Stimulated activated CD8-positive, alpha-beta memory T cell treated with anti-CD3 and anti-CD28 coated beads, Interleukin-2, amount 100 ng/mL, for 1 hour (primary cell): Measurements from ENCODE around the gene CELSR1.

Experiments
- DNase-seq, 2 donors: peaks; one replicate each; pipeline ENCODE4 v3.0.0-alpha.2; 2020; ENCODE audit warnings: low read depth in 2 of 2

CELSR1 gene

GRCh38 chr22:46366327-46366731 is 171.1 kb downstream of the CELSR1 start:
- no peak for DNase-seq

DNA sequence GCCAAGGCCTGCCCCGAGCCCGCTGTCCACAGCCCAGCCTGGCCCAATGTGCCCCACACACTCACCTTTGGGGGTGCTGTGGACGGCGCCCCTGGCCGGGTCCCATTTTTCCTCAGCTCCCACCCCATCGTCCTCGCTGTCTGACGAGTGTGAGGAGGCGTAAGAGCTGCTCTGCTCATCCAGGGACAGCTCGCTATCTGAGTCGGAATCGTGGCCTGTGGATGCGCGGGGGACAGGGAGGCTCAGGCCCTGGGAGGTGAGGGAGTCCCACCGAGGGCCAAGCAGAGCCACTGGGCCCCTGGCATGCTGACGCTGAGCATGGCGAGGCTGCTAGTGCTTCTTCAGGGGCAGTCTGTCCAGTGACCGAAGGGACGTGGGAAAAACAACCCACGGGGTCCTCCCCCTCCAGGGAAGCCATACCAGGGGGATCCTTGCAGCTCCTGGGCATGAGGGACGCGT is 172.2 kb downstream of the CELSR1 start:
- no peak for DNase-seq

DNA sequence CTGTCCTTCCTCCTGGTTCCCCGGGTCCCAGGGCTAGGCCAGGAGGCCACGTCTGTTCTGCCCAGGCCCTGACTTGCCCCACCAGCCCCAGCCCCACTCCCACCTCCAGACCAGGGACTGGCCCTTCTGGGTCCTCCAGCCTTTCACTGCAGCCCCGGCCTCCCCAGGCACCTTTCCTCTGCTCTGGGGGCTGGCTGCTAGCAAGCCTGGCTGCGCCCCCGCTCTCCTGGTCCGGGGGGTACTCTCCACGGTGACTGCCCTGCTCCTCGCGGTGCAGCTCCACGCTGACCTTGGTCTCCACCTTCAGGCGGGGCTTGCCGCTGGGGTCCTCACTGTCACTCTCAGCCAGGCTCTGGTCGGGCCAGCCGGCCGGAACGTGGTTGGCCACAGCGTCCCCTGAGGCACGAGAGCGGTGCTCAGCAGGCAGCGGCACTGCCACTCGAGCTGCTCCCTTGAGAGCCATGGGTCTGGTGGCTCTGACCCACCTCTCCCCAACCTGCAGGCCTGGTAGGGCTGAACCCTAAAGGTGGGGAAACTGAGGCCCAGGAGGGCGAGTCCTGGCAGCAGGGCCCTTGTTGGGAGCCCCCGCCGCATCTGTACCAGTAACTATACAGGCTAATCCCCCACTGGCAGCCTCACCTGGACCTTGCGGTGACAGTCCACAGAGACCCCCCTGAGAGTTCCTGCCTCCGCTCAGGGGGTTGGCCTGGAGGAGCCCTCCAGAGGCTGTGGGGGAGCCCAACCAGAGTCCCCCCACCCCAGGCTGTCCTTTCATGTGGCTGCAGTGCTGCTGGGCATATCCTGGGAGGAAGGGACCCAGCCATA is 172.9 kb downstream of the CELSR1 start:
- DNase-seq: no peak

DNA sequence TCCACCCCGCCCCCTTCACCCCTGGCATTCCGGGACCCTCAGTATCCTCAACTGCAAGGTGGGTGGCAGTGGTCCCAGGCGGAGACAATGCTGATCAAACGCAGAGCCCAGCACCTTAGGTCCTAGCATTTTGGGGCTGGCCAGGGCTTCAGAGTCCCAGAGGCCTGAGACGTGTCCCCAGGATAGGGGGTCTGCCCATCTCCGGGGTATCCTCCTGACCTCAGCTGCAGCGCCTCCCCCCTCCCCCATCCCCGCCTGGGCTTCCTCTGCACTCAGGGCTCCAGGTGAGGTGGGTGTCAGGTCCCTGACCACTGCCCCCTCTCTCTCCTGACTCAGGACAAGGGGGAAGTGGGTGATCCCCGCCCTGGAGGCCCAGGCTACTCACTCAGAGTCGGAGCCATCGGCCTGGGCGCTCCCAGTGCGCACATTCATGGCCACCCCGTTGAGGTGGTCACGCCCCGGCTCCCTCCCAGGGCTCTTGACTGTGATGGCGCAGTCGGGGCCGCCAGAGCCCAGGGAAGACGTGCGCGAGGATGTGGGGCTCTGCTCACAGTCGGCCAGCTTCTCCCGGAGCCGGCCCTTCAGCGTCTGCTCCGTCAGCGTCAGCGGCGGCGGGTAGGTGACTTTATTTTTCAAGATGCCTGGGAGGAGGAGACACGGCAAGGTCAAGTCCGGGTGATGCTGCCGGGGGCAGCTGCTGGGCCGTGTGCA is 173.7 kb downstream of the CELSR1 start:
- DNase-seq: no peak

DNA sequence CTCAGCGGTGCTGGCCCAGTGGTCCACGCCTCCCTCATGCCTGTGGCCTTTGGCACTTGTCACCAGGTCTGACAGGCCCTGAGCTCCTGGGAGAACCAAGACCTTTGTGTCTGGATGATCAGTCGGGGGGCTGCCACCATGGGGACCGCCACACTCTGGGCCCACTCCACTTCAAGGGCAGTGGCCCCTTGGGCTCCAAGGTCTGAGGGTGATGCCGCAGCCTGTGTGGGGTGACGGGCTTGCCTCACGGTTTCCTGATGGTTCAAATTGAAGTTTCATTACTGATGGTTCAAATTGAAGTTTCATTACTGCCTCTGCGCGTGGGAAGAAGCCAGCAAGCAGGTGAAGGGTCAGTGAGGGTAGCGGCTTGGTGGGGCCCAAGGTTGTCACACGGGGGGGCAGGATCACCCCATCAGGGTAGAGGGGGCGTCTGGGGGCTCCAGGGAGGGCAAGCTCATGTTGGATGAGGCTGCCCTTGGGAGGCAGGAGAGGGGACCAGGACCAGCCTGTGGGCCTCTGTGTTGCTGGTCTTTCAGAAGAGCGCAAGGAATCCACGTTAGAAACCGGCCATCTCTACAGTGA is 174.4 kb downstream of the CELSR1 start:
- no peak for DNase-seq

- DNase-seq: no peak
Measured at GRCh38 chr22:46362203-46362933, 175.1 kb downstream of the CELSR1 start.

DNA sequence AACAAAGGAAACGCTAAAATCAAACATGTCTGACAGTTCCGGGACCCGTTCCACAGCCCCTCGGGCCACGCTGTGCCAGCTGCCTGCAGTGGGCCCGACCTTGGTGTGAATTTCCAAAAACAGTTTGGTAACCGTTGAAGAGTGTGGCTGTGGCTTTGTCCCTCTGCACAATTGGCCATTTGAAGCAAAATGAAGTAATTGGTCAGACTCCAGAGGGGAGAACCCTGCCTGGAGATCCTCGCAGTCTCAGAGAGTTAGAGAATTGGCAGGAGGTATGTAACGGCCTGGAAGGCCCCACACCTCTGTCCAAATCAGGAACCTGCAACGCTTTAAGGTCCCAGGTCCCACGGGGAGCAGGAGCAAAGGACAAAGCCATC is 175.6 kb downstream of the CELSR1 start:
- DNase-seq: no peak

GRCh38 chr22:46360891-46361290 is 176.5 kb downstream of the CELSR1 start:
- no peak for DNase-seq

DNA sequence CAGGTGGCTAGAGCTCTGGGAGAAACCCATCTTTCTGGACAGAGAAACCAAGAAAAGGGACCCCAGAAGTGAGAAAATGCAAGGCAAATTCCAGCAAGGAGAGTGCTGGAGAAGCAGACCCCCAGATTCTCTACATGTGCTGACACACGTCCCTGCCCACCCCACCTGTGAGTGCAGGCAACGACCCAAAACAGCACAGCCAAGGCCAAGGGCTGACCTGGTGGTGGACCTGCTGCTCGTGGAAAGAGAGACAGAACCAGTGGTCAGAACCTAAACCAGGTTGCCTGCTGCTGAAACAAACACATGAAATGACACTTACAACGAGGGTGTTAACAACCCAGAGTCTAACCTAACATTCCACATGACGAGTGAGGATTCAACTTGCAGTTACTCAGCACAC is 177.3 kb downstream of the CELSR1 start:
- DNase-seq: no peak

DNA sequence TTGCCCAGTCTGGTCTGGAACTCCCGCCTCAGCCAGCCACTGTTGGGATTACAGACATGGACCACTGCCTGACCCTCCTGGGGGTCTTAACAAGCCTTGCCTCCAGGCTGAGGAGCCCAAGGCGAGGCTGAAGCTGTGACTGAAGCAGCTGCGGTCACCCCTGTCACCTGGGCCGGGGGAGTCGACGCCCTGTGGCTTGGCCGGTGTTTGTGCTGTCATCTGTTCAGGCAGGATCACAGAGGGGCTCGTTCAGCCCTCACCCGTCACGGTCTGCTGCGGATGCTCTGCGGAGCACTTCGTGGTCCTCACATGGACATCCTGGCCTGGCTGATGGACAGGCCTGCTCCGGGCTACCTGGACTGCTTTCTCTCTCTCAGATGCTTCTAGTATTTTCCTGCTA is 178.1 kb downstream of the CELSR1 start:
- no peak for DNase-seq

DNA sequence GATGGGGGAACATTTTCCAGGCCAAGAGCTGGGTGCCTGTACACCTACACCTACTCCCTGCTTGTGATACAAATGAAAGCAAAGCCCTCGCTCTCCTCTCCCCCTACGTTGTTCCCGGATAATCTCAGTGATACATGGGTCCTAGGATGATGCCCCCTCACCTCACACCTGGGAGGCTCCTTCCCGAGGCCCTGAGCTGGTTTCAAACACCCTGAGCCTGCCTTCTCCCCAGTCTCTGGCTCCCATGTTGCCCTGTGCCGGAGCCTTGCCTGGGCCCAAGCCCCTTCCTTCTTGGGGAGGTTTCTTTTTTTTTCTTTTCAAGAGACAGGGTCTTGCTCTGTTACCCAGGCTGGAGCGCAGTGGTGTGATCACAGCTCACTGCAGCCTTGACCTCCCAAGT is 178.7 kb downstream of the CELSR1 start:
- no peak for DNase-seq

DNA sequence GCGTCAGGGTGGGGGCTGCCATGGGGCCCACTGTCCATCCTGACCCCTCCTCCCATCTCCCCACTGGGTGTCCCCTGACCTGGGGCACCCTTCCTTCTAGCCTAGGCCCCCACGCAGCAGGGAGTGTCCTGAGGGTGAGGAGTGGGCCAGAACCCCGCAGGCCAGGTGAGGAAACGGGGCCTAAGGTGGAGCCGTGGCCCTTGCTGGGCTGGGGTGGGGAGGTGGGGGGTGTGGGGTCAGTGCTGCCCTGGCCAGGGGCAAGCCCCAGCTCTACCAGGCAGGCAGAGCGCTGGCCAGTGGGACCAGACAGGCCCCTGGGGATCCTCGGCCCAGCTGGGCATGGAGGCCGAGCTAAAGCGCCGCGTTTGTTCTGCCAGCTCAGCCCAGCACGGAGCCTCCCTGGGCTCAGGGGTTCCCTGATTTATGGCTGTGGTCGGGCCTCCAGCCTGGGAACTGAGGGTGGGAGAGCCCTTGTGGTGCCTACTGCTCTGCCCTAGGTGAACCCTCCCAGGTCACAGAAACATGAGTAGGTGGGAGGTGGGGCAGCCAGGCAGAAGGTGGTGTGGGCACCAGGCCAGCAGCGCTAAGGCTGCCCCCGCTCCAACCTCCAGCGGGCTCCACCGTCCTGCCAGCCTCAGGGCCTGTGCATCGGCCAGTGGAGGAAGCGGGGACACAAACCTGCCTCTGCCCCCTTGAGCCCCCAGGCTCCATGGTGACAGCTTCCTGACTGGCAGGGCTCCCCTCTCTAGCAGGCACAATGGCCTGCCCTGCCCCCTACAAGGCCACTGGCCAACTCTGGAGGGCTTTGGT is 179.5 kb downstream of the CELSR1 start:
- no peak for DNase-seq

GRCh38 chr22:46356496-46357480 is 180.6 kb downstream of the CELSR1 start:
- DNase-seq: no peak

- DNase-seq: no peak
Measured at GRCh38 chr22:46355996-46356471, 181.4 kb downstream of the CELSR1 start.

DNA sequence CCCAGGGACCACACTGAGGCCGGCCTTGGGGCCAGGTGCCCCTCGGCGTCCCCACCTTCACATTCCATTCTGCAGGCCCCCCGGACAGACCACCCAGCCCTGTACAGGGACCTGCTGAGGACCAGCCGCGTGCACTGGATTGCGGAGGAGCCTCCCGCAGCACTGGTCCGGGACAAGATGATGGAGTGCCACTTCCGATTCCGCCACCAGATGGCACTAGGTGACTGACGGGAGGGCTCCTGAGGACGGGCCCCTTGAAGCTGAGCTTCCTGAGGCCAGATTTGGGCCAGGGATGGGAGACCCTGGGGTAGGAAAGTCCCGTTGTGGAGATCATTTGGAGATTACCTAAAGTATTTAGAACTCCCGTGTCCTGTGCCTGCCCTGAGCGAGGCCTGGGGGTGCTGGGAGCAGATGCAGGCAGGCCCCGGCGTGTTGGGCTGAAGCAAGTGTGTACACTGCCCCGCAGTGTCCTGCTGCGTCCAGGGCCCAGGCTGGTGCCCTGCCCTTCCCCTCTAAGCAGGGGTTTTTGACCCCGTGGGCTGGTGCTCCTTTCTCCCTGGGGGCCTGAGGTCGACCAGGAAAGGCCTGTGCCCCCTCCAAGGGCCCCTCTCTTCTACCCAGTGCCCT is 181.9 kb downstream of the CELSR1 start:
- peak; percentile 35 to 47 for DNase-seq

DNA sequence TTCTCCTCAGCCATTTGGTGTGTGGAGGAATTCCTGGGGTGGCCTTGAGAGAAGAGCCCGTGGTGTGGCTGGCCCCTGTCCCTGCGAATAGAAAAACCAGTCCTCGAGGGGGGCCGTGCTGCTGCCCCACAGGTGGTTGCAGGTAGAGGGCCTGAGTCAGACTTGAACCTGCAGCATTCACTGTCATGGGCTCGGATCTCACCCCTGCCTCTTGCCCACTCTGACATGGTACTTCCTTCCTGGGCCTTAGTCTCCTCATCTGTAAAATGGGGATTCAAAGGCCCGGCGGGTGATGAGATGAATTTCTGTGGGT is 182.5 kb downstream of the CELSR1 start:
- DNase-seq: no peak

- no peak for DNase-seq
Measured at GRCh38 chr22:46354176-46354992, 183.0 kb downstream of the CELSR1 start.

DNA sequence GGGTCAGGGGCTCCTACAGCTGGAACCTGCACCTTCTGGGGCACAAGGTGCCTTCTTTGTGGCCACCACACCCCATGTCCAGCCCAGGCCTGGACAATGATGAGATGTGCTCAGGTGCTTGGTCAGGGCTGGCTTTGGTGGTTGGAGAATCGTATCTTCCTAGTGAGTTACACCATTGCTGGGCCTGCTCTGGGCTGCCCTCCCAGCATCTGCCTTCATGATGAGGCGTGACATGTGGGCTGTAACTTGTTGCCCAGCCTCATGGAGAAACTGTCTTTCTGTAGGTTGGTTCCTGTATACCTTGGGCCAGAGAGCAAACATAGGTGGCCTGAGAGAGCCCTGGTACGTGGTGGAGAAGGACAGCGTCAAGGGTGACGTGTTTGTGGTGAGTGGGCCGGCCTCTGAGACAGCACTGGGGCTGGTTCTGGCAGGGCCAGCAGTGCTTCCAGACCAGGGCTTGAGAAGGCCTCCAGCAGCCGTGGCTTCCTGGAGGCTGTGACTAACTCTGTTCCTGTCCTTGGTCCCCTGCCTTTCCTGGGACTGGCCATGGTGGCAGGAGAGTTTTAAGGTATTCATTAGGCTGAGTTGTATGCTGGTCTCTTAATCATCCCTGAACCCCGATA is 183.8 kb downstream of the CELSR1 start:
- DNase-seq: no peak
